Testis (tissue), 3 donors: Measurements from ENCODE around the gene PPP6R1. TPM values are rescaled to one million over a fixed set of nuclear protein-coding genes. Genes with fewer than 3 reads are reported as not detected.

Experiments
- DNase-seq: peaks from one replicate; pipeline ENCODE4 v3.0.0-alpha.2; 2019
- H3K27ac ChIP-seq, 2 donors: fragments of 200-600 bp; sonication (generic); one replicate each; pipeline ENCODE4 v1.5.1; 2019
- H3K27me3 ChIP-seq: fragments of 200-600 bp; sonication (generic); one replicate; pipeline ENCODE4 v1.5.1; 2019
- H3K36me3 ChIP-seq: fragments of 200-600 bp; sonication (generic); one replicate; pipeline ENCODE4 v1.5.1; 2017; ENCODE audit warnings: low read depth; ENCODE audit errors: missing control alignments
- H3K4me1 ChIP-seq: fragments of 200-600 bp; sonication (generic); one replicate; pipeline ENCODE4 v1.5.1; 2019
- H3K4me3 ChIP-seq, 2 donors: fragments of 200-600 bp; sonication (generic); one replicate each; pipeline ENCODE4 v1.5.1; 2017 to 2019
- H3K9me3 ChIP-seq: fragments of 200-600 bp; sonication (generic); one replicate; pipeline ENCODE4 v1.5.1; 2017
- POLR2A ChIP-seq: fragments of 450-650 bp; IDR thresholded peaks from one replicate; pipeline ENCODE4 v1.6.1; 2017; ENCODE audit warnings: antibody characterized with exemption, mild to moderate bottlenecking, moderate library complexity
- WGBS, 2 donors: methylation state at CpG; one replicate each; pipeline ENCODE4 v1.1.5; 2018; 5-methylcytosine and 5-hydroxymethylcytosine counted together
- intact Hi-C: fragments of 100-400 bp; cut with DNase I; formaldehyde crosslinking; loops from one replicate; pipeline ENCODE4 v1.15.1; 2023; ENCODE audit warnings: low total_unique reads
- polyA plus RNA-seq: library from polyadenylated mRNA; stranded (reverse); fragments of 350-450 nt; fragmentation: Illumina TruSeq; extraction: RNeasy Lipid Tissue Mini Kit (QIAGEN cat#74804); gene quantifications from one replicate; pipeline ENCODE4 v1.2.3, GENCODE V29; 2014; ENCODE audit warnings: low read depth, low replicate concordance; ENCODE audit not compliant: insufficient read depth
- total RNA-seq, 2 donors: library from RNA; depleted of rRNA; stranded (reverse); fragments of >200 nt; gene quantifications; one replicate each; pipeline ENCODE4 v1.2.3, GENCODE V29; 2016
- TF ChIP-seq, protein P1 (sequence below), 3 experiments: fragments of 450-650 bp in 2 of 3; fragments of 200-600 bp in 1 of 3; sonication (generic) in 1 of 3; IDR thresholded peaks; one replicate each; pipeline ENCODE4 v1.5.1; 2016 to 2019; ENCODE audit warnings: antibody characterized with exemption in 3 of 3, mild to moderate bottlenecking in 2 of 3, moderate library complexity in 1 of 3

The PPP6R1 gene
- total and polyA plus RNA-seq, 3 donors from 2014 or later = 178 to 217 (median 179) TPM

- no peaks in the 10 kb centered on the region for H3K9me3 ChIP-seq
- intact Hi-C loops = no loop called here
- no peak for TF ChIP-seq POLR2A
- TF ChIP-seq, protein P1, sequence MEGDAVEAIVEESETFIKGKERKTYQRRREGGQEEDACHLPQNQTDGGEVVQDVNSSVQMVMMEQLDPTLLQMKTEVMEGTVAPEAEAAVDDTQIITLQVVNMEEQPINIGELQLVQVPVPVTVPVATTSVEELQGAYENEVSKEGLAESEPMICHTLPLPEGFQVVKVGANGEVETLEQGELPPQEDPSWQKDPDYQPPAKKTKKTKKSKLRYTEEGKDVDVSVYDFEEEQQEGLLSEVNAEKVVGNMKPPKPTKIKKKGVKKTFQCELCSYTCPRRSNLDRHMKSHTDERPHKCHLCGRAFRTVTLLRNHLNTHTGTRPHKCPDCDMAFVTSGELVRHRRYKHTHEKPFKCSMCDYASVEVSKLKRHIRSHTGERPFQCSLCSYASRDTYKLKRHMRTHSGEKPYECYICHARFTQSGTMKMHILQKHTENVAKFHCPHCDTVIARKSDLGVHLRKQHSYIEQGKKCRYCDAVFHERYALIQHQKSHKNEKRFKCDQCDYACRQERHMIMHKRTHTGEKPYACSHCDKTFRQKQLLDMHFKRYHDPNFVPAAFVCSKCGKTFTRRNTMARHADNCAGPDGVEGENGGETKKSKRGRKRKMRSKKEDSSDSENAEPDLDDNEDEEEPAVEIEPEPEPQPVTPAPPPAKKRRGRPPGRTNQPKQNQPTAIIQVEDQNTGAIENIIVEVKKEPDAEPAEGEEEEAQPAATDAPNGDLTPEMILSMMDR (IDR thresholded peaks at IDR 0.05) = no peak
- no peak overlapping the region for H3K27ac ChIP-seq
- no peaks in the 10 kb centered on the region for H3K27me3 ChIP-seq
- H3K4me1 ChIP-seq = no peaks in the 10 kb centered on the region
- WGBS, 2 donors = 80 to 85% methylated on average over 18 to 26 of the region's 26 CpGs
- H3K36me3 ChIP-seq = no peaks in the 10 kb centered on the region
- no peak for DNase-seq
- no peak overlapping the region for H3K4me3 ChIP-seq
Observed at GRCh38 chr19:55224038-55224665, 34.7 kb downstream of the PPP6R1 start.

DNA sequence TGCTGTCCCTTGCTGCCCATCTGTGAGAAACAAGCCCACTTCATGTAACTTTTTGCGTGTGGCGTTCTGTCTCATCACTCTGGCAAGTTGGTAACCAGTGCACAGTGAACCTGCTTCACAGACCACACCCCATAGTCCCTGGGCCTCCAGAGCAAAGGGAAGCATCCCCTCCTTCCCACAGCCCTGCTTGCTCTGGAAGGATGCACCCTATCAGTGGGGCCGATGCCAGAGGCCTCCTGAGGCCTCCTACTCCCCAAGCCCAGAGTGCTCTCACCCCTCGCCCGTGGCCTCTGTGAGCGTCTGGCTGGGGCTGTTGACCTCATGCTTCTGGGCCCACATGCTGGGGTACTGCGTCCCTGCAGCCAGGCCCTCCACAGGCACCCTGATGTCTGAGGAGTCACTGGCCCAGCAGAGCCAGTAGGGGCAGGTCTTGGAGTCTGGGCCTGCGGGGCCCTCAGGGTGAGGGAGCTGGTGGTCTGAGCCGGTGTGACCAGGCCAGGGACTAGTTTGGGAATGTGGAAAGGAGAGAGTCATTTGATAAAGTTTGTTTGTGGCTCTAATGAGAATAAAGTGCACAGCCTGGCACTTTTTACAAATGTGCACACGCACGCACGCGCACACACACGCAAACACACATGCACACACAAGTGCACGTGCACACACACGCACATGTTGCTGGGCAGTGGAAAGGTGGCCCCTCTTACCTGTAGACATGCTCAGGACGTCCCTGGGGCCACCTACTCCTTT lies 35.4 kb downstream of the PPP6R1 start:
- Histone ChIP-seq H3K36me3 (no peaks in the 10 kb centered on the region), H3K9me3 (no peaks in the 10 kb centered on the region), H3K27me3 (no peaks in the 10 kb centered on the region), H3K4me1 (no peaks in the 10 kb centered on the region), H3K4me3 (no peak overlapping the region), H3K27ac (no peak overlapping the region)
- 83 to 84% methylated on average over 15 to 17 of the region's 17 CpGs for WGBS, 2 donors
- no peak for DNase-seq
- intact Hi-C loops = no loop called here
- no peak for TF ChIP-seq POLR2A
- TF ChIP-seq, protein P1 (IDR thresholded peaks at IDR 0.05) = no peak

GRCh38 chr19:55220525-55220924 lies 38.3 kb downstream of the PPP6R1 start:
- DNase-seq = no peak
- no peak overlapping the region for H3K4me3 ChIP-seq
- intact Hi-C loops = no loop called here
- H3K4me1 ChIP-seq = peaks cover 11% of the 10 kb centered on the region
- H3K27ac ChIP-seq = no peak overlapping the region
- 73 to 79% methylated on average over 9 of the region's 9 CpGs for WGBS, 2 donors
- H3K27me3 ChIP-seq = no peaks in the 10 kb centered on the region
- no peaks in the 10 kb centered on the region for H3K9me3 ChIP-seq
- TF ChIP-seq, protein P1 (IDR thresholded peaks at IDR 0.05) = no peak
- no peak for TF ChIP-seq POLR2A
- no peaks in the 10 kb centered on the region for H3K36me3 ChIP-seq

DNA sequence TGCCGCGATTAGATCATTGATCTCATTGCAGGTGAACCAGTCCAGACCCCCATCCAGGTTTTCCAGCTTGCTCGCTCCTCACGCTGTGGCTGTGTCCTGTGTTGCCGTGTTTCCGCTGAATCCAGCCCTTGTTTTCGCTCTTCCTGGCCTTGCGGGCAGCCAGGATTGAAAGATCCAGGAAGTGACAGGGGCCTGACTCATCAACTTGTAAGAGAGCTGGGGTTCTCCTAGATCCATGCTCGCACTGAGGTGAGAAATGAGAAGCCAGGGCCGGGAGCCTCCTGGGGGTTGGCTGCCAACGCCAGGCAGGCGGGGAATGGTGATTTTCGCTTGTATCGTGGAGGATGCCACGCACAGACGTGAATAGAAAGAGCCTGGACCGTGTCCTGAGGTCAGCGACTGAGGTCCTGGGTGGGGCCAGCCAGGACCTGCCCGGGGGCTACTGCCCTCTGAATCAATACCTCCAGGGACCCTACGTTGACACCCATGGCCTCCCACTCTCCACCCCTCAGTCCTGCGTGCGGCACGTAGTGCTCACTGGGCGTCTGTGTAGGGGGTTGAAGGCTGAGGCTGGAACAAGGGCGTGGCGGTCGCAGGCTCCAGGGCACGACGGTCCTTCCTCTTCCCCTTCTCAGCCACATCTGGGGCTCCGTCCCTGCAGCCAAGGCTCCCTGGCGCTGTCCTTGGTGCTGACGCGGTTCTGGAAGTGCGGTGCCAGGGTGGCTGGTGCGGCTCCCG lies 42.2 kb downstream of the PPP6R1 start:
- no peaks in the 10 kb centered on the region for H3K36me3 ChIP-seq
- H3K4me3 ChIP-seq = peak overlapping the region in 1 of 2 donors; percentile 29
- H3K27ac ChIP-seq = no peak overlapping the region
- intact Hi-C loops = no loop called here
- no peaks in the 10 kb centered on the region for H3K27me3 ChIP-seq
- DNase-seq = peak; percentile 83
- TF ChIP-seq, protein P1 (IDR thresholded peaks at IDR 0.05) = no peak
- TF ChIP-seq POLR2A = no peak
- H3K4me1 ChIP-seq = peaks cover 11% of the 10 kb centered on the region
- WGBS, 2 donors = 4 to 5% methylated on average over 14 to 36 of the region's 36 CpGs
- no peaks in the 10 kb centered on the region for H3K9me3 ChIP-seq
